HG03103 (cell line): ENCODE measurements around the gene TIGAR.

ENCODE experiments used
- ATAC-seq: cut with Tn5 transposase; IDR thresholded peaks from one replicate; pipeline ENCODE4 v1.9.1; 2021; ENCODE audit warnings: low read depth; ENCODE audit not compliant: unreplicated experiment

The TIGAR gene

GRCh38 chr12:4369548-4369947 lies 48.5 kb downstream of the TIGAR start:
- no peak for ATAC-seq

GRCh38 chr12:4370265-4370664 lies 49.3 kb downstream of the TIGAR start:
- no peak for ATAC-seq

- no peak for ATAC-seq
These were observed 51.6 kb downstream of the TIGAR start for GRCh38 chr12:4372653-4373052.

- no peak for ATAC-seq
These were observed 54.4 kb downstream of the TIGAR start for GRCh38 chr12:4375449-4375848.

- no peak for ATAC-seq
These were observed 57.8 kb downstream of the TIGAR start for GRCh38 chr12:4378772-4379171.

- no peak for ATAC-seq
These were observed 58.4 kb downstream of the TIGAR start, which contains the start of gene FGF23 for GRCh38 chr12:4379405-4379804. Gene FGF23, minus strand, starts transcription at chr12:4379712. Its CDS starts 130 bp downstream, at chr12:4379582.

DNA sequence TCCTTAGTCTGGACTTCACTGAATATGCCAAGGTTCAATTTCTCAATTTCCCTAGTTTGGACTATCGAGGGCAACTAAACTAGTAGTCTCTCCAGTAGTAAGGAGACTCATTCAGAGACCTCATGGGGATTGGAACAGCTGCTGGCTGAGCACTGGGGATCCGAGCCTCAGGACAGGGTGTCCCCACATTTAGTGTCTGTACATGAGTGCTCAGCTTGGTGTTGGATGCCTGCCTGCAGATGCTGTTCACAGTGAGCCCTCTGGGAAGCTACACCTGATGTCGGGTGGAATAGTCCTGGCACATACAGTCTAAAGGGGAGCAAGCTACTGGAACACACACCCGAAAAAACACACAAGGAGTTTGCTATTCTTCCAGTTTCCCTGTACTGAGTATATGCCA lies 59.3 kb downstream of the TIGAR start:
- ATAC-seq: no peak

- ATAC-seq: no peak
These were observed 62.4 kb downstream of the TIGAR start for GRCh38 chr12:4383304-4383865.

GRCh38 chr12:4386801-4387200 lies 65.8 kb downstream of the TIGAR start:
- no peak for ATAC-seq

- no peak for ATAC-seq
These were observed 66.6 kb downstream of the TIGAR start for GRCh38 chr12:4387607-4388006.

- ATAC-seq: no peak
These were observed 67.0 kb downstream of the TIGAR start for GRCh38 chr12:4388032-4388431.

GRCh38 chr12:4388662-4389061 lies 67.6 kb downstream of the TIGAR start:
- no peak for ATAC-seq

- no peak for ATAC-seq
These were observed 71.3 kb downstream of the TIGAR start for GRCh38 chr12:4392223-4392742.

DNA sequence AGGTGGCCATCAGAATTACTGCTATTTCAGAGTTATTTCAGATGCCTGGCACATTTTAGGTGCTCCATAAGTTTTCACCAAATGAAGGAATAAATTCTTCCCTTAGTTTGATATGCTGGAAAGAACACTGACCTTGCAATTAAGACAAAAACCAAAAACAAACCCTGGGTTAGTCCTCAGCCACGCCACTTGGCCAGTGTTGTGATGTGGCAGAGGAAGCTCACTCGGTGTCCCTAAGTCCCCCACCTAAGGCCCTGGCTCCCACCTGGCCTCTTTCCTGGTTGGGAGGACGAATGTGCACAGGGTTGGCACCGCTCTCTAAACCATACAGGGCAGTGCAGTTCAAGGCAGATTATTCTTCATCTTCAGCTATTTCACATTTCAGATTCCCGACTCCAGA lies 72.2 kb downstream of the TIGAR start:
- ATAC-seq: no peak

DNA sequence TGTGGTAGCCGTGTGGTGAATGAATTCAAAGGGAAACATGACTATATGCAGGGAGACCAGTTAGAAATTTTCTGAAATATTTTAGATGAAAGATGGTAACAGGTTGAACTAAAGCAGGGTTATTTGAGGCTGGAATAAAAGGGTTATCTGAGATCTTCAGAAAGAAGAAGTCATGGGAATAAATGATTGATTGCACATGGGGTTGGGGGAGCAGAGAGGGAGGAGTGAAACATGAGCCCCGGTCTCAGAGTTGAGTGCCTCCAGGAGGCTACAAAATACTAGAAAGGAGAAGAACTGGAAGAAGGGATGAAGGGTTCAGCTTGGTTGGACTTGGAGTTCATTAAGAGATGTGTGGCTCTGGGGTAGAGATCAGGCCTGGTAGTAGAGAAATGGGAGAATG lies 74.8 kb downstream of the TIGAR start:
- ATAC-seq: no peak

DNA sequence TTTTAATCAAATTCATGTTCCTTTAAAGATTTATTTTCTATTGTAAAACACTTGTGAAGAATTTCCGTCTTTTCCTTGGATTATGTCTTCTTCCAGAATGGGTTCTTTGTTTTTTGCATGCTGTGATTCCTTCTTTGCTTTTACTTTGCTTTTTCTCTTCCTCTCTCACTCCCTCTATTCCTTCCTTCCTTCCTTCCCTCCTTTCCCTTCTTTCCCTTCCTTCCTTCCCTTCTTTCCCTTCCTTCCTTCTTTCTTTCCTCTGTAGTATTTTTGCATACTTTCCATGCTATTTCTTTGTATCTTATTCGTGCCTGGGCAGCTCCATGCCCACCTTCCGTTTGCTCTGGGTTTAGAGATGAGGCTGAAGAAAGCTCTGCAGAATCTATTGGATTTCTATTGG lies 80.1 kb downstream of the TIGAR start:
- no peak for ATAC-seq

GRCh38 chr12:4402996-4403395 lies 82.0 kb downstream of the TIGAR start:
- ATAC-seq: no peak
